HCT116 (cell line): Measurements from ENCODE around the gene CYB5RL. TPM values are rescaled to one million over a fixed set of nuclear protein-coding genes. Genes with fewer than 3 reads are reported as not detected.

Experiments
- ATAC-seq: fragments of 200-7000 bp; cut with Tn5 transposase; 2 replicates; pipeline ENCODE4 v1.9.1; 2020; ENCODE audit warnings: mild to moderate bottlenecking, moderate library complexity
- BruUV-seq: library from RNA; stranded (reverse); fragments of 400-500 nt; replicated peaks from 2 replicates; lab custom pipeline; 2021; lab: Mats Ljungman, UMichigan
- CTCF ChIA-PET: fragments of 300-600 bp; sonication (Branson Sonifier 250); formaldehyde crosslinking; loops from one replicate; lab custom pipeline; 2021; ENCODE audit warnings: antibody characterized with exemption; lab: Charles Lee
- POLR2A ChIA-PET: fragments of 300-600, 350-600 bp; sonication (Branson Sonifier 250); formaldehyde crosslinking; loops from one replicate; lab custom pipeline; 2021; ENCODE audit warnings: antibody characterized with exemption; lab: Charles Lee
- RAD21 ChIA-PET, 2 experiments: fragments of 300-600 bp; sonication (Branson Sonifier 250); formaldehyde crosslinking; loops; one replicate each; lab custom pipeline; 2023; ENCODE audit warnings: low total read pairs in 2 of 2; ENCODE audit not compliant: uncharacterized antibody in 2 of 2, unreplicated experiment in 2 of 2, low non-redundant PET in 1 of 2; lab: Charles Lee
- DNase-seq: peaks from one replicate; pipeline ENCODE4 v3.0.0-alpha.2; 2010; ENCODE audit warnings: low read depth, low spot score
- H2AFZ ChIP-seq: fragments of 200-600 bp; shearing (Covaris generic), sonication (generic); 2 replicates; pipeline ENCODE4 v1.6.1; 2017; ENCODE audit warnings: low read depth, mixed run types, mixed read lengths, antibody characterized with exemption, low read length; ENCODE audit not compliant: poor library complexity, severe bottlenecking
- H3K27ac ChIP-seq: 2 replicates; pipeline ENCODE4 v1.5.1; 2012; ENCODE audit warnings: low read depth, low read length
- H3K27me3 ChIP-seq: fragments of 200-600 bp; sonication (generic); 2 replicates; pipeline ENCODE4 v1.6.1; 2016; ENCODE audit warnings: mixed run types, low read length, mixed read lengths; ENCODE audit not compliant: insufficient read depth
- H3K36me3 ChIP-seq, 2 experiments: fragments of 200-500 bp in 1 of 2; fragments of 200-600 bp in 1 of 2; sonication (Bioruptor generic) in 1 of 2; sonication (generic) in 1 of 2; 2 replicates each; pipeline versions ENCODE4 v1.5.1 to v1.6.1; 2014 to 2016; ENCODE audit warnings: low read length in 2 of 2, inconsistent platforms in 1 of 2, mixed read lengths in 1 of 2, mixed run types in 1 of 2; ENCODE audit not compliant: insufficient read depth in 2 of 2, control insufficient read depth in 1 of 2
- H3K4me1 ChIP-seq, 2 experiments: fragments of 200-600 bp in 1 of 2; sonication (generic) in 1 of 2; 2 replicates each; pipeline versions ENCODE4 v1.5.1 to v1.6.1; 2012 to 2017; ENCODE audit warnings: low read length in 2 of 2, inconsistent platforms in 1 of 2, mild to moderate bottlenecking in 1 of 2, mixed read lengths in 1 of 2, mixed run types in 1 of 2, moderate library complexity in 1 of 2; ENCODE audit not compliant: insufficient read depth in 2 of 2, control insufficient read depth in 1 of 2
- H3K4me2 ChIP-seq: fragments of 200-600 bp; sonication (generic); 2 replicates; pipeline ENCODE4 v1.6.1; 2017; ENCODE audit warnings: mixed run types, low read length, mixed read lengths
- H3K4me3 ChIP-seq, 2 experiments: fragments of 200-600 bp in 1 of 2; sonication (generic) in 1 of 2; replicated peaks in 1 of 2; 2 replicates each; pipeline ENCODE4 v1.5.1; 2011 to 2016; ENCODE audit warnings: low read length in 2 of 2, control low read depth in 1 of 2, low read depth in 1 of 2, mild to moderate bottlenecking in 1 of 2, mixed read lengths in 1 of 2, mixed run types in 1 of 2
- H3K79me2 ChIP-seq: fragments of 200-600 bp; sonication (generic); 2 replicates; pipeline ENCODE4 v1.6.1; 2017; ENCODE audit warnings: mild to moderate bottlenecking, mixed run types, low read length, moderate library complexity, mixed read lengths; ENCODE audit not compliant: insufficient read depth
- H3K9ac ChIP-seq: fragments of 200-600 bp; sonication (generic); 2 replicates; pipeline ENCODE4 v1.6.1; 2016; ENCODE audit warnings: low read length, mixed read lengths
- H3K9me2 ChIP-seq: fragments of 200-600 bp; sonication (generic), shearing (Covaris generic); 2 replicates; pipeline ENCODE4 v1.6.1; 2017; ENCODE audit warnings: mixed run types, mild to moderate bottlenecking, moderate library complexity; ENCODE audit not compliant: insufficient read depth
- H3K9me3 ChIP-seq, 2 experiments: fragments of 200-500 bp in 1 of 2; fragments of 200-600 bp in 1 of 2; sonication (Bioruptor generic) in 1 of 2; sonication (generic) in 1 of 2; 2 replicates each; pipeline ENCODE4 v1.6.1; 2014 to 2017; ENCODE audit warnings: low read length in 2 of 2, mixed read lengths in 2 of 2, inconsistent platforms in 1 of 2, low read depth in 1 of 2, mild to moderate bottlenecking in 1 of 2, mixed run types in 1 of 2, moderate library complexity in 1 of 2; ENCODE audit not compliant: control insufficient read depth in 1 of 2, insufficient read depth in 1 of 2
- H4K20me1 ChIP-seq: fragments of 200-600 bp; sonication (generic), shearing (Covaris generic); 2 replicates; pipeline ENCODE4 v1.6.1; 2017; ENCODE audit warnings: mixed run types, mild to moderate bottlenecking, moderate library complexity; ENCODE audit not compliant: insufficient read depth
- CTCF ChIP-seq, 3 experiments: fragments of 200-600 bp in 1 of 3; sonication (generic) in 1 of 3; IDR thresholded peaks in 2 of 3; conservative IDR thresholded peaks in 1 of 3; 2 replicates each; pipeline ENCODE4 v1.5.1; 2012 to 2017; ENCODE audit warnings: low read depth in 2 of 3, low read length in 2 of 3, antibody characterized with exemption in 1 of 3, borderline replicate concordance in 1 of 3, control low read depth in 1 of 3, mild to moderate bottlenecking in 1 of 3, mixed read lengths in 1 of 3, mixed run types in 1 of 3, moderate library complexity in 1 of 3; ENCODE audit not compliant: insufficient read depth in 1 of 3
- EGR1 ChIP-seq: IDR thresholded peaks from 2 replicates; pipeline ENCODE4 v1.6.1; 2012; ENCODE audit warnings: low read depth
- ELF1 ChIP-seq: IDR thresholded peaks from 2 replicates; pipeline ENCODE4 v1.6.1; 2012; ENCODE audit warnings: low read depth, borderline replicate concordance
- EZH2 ChIP-seq: fragments of 200-600 bp; sonication (generic); IDR thresholded peaks from 2 replicates; pipeline ENCODE4 v1.6.1; 2017; ENCODE audit warnings: antibody characterized with exemption, mixed run types
- FOSL1 ChIP-seq: IDR thresholded peaks from 2 replicates; pipeline ENCODE4 v1.6.1; 2012; ENCODE audit warnings: low read depth
- JUND ChIP-seq: IDR thresholded peaks from 2 replicates; pipeline ENCODE4 v1.6.1; 2012
- POLR2AphosphoS5 ChIP-seq: IDR thresholded peaks from 2 replicates; pipeline ENCODE4 v1.6.1; 2011; ENCODE audit warnings: mild to moderate bottlenecking, low read depth, low read length, moderate library complexity
- SIN3A ChIP-seq: IDR thresholded peaks from 2 replicates; pipeline ENCODE4 v1.6.1; 2012; ENCODE audit warnings: low read depth
- SP1 ChIP-seq: IDR thresholded peaks from 2 replicates; pipeline ENCODE4 v1.6.1; 2012; ENCODE audit warnings: low read depth
- ZBTB33 ChIP-seq: IDR thresholded peaks from 2 replicates; pipeline ENCODE4 v1.6.1; 2011; ENCODE audit warnings: mild to moderate bottlenecking, low read length, moderate library complexity; ENCODE audit not compliant: insufficient replicate concordance; ENCODE audit errors: extremely low read depth
- ZFX ChIP-seq: fragments of 450-650 bp; IDR thresholded peaks from 2 replicates; pipeline ENCODE4 v1.6.1; 2017
- intact Hi-C: fragments of 100-400 bp; cut with micrococcal nuclease; formaldehyde crosslinking; loops from 2 replicates; pipeline ENCODE4 v1.10.0; 2022
- total RNA-seq: library from RNA; stranded (reverse); gene quantifications from one replicate; pipeline ENCODE4 v1.2.1, GENCODE V29; 2021; ENCODE audit not compliant: unreplicated experiment
- TF ChIP-seq, protein P1 (sequence below): IDR thresholded peaks from 2 replicates; pipeline ENCODE4 v1.6.1; 2012
- TF ChIP-seq, protein P2 (sequence below): IDR thresholded peaks from 2 replicates; pipeline ENCODE4 v1.6.1; 2012

CYB5RL gene
- total RNA-seq, 1 experiment from 2014 or later = 11.7 TPM

GRCh38 chr1:54224233-54224632, 24.4 kb upstream of the CYB5RL start:
- CTCF ChIA-PET = no interaction called here
- no TSS peak for BruUV-seq
- ATAC-seq (no peak), DNase-seq (no peak)
- Histone ChIP-seq H3K9ac (no peak overlapping the region), H3K9me3 (no peaks in the 10 kb centered on the region), H3K36me3 (peaks cover 0 to 3% of the 10 kb centered on the region in 2 experiments; a peak in 2 of 4 replicates), H3K4me1 (peaks cover 15 to 27% of the 10 kb centered on the region in 2 experiments), H3K4me2 (no peak overlapping the region), H3K27me3 (no peaks in the 10 kb centered on the region), H4K20me1 (no peaks in the 10 kb centered on the region), H2AFZ (no peak overlapping the region), H3K9me2 (no peaks in the 10 kb centered on the region), H3K79me2 (no peaks in the 10 kb centered on the region), H3K4me3 (no peak overlapping the region), H3K27ac (no peak overlapping the region)
- intact Hi-C loops = no loop called here
- POLR2A ChIA-PET = no interaction called here
- TF ChIP-seq ZFX (no peak), POLR2AphosphoS5 (no peak), ZBTB33 (no peak), CTCF (IDR thresholded peaks at IDR 0.05 in 2 of 3, conservative IDR thresholded peaks at IDR 0.05 in 1 of 3; ENCODE audit: borderline replicate concordance in 1 of 3, insufficient read depth in 1 of 3, low read depth in 2 of 3, low read length in 2 of 3) (no peak), EGR1 (no peak), SIN3A (no peak), ELF1 (no peak), JUND (no peak), SP1 (no peak), FOSL1 (no peak), EZH2 (no peak)
- TF ChIP-seq, protein P1, sequence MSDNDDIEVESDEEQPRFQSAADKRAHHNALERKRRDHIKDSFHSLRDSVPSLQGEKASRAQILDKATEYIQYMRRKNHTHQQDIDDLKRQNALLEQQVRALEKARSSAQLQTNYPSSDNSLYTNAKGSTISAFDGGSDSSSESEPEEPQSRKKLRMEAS = no peak
- TF ChIP-seq, protein P2, sequence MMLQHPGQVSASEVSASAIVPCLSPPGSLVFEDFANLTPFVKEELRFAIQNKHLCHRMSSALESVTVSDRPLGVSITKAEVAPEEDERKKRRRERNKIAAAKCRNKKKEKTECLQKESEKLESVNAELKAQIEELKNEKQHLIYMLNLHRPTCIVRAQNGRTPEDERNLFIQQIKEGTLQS = no peak
- TF ChIP-seq, all 23 proteins: peak for 0
- RAD21 ChIA-PET = no interaction called here
